Tibial nerve (tissue), 4 donors: ENCODE measurements around the gene B4GALT3. TPM values are rescaled to one million over a fixed set of nuclear protein-coding genes. Genes with fewer than 3 reads are reported as not detected.
"Not testable (repeated sequence)": the region's sequence is repeated elsewhere in the genome, so short reads cannot be mapped to it uniquely, and the experiment has no call there.

Experiments
- DNase-seq, 2 donors: peaks; one replicate each; pipeline ENCODE4 v3.0.0-alpha.2; 2019; ENCODE audit warnings: low spot score in 2 of 2
- H3K27ac ChIP-seq, 4 donors: fragments of 200-600 bp; sonication (generic) in 3 of 4; one replicate each; pipeline ENCODE4 v1.5.1; 2017 to 2019; ENCODE audit warnings: mild to moderate bottlenecking in 1 of 4
- H3K27me3 ChIP-seq, 2 donors: fragments of 200-600 bp; sonication (generic) in 1 of 2; one replicate each; pipeline versions ENCODE4 v1.5.1 to v1.6.0; 2017 to 2019
- H3K36me3 ChIP-seq, 3 donors: fragments of 200-600 bp; sonication (generic); one replicate each; pipeline ENCODE4 v1.5.1; 2018 to 2019
- H3K4me1 ChIP-seq, 4 donors: fragments of 200-600 bp; sonication (generic) in 3 of 4; one replicate each; pipeline ENCODE4 v1.5.1; 2017 to 2019
- H3K4me3 ChIP-seq, 4 donors: fragments of 200-600 bp; sonication (generic) in 3 of 4; one replicate each; pipeline ENCODE4 v1.5.1; 2017 to 2019; ENCODE audit warnings: mild to moderate bottlenecking in 1 of 4, moderate library complexity in 1 of 4
- H3K9me3 ChIP-seq, 4 donors: fragments of 200-600 bp; sonication (generic) in 3 of 4; one replicate each; pipeline ENCODE4 v1.5.1; 2017 to 2019
- EP300 ChIP-seq, 2 donors: sonication (generic); formaldehyde crosslinking; IDR thresholded peaks; one replicate each; pipeline ENCODE4 v1.6.1; 2017; ENCODE audit warnings: antibody characterized with exemption in 2 of 2, mild to moderate bottlenecking in 1 of 2
- POLR2A ChIP-seq, 2 donors: fragments of 450-650 bp; IDR thresholded peaks; one replicate each; pipeline ENCODE4 v1.6.1; 2017; ENCODE audit warnings: antibody characterized with exemption in 2 of 2, mild to moderate bottlenecking in 2 of 2, moderate library complexity in 2 of 2
- WGBS, 2 donors: methylation state at CpG; one replicate each; pipeline ENCODE4 v1.1.5; 2018; 5-methylcytosine and 5-hydroxymethylcytosine counted together
- total RNA-seq, 4 donors: library from RNA; depleted of rRNA; stranded (reverse); fragments of >200 nt; gene quantifications; one replicate each; pipeline ENCODE4 v1.1.0, GENCODE V29; 2016
- TF ChIP-seq, protein P1 (sequence below), 5 experiments: fragments of 200-600 bp in 3 of 5; fragments of 450-650 bp in 2 of 5; sonication (generic) in 3 of 5; IDR thresholded peaks; one replicate each; pipeline ENCODE4 v1.5.1; 2016 to 2019; ENCODE audit warnings: antibody characterized with exemption in 5 of 5, mild to moderate bottlenecking in 3 of 5, moderate library complexity in 2 of 5

The B4GALT3 gene
- total RNA-seq, 4 donors from 2014 or later = 18.8 to 41.4 (median 24.3) TPM

DNA sequence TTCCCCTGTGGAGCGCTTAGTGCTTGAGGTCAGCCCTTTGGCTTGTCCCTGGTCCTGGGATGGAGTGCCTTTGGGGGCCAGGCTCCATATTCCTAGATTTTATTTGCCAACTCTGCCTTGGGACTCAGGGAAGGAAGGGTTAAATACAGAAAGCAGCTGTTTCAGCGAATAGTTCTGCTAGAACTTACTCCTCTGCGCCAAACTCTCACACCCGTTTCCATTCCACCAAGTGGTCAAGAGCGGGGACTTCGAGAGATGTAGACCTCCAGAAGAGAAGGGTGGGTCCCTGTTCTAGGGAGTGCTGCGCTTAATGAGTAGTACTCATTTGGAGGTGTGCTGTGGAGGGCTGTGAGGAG is 47.8 kb upstream of the B4GALT3 start:
- peak overlapping the region in 3 of 4 donors; percentile 12 to 16 (median 13) for H3K4me3 ChIP-seq
- 38 to 48% methylated on average over 7 of the region's 7 CpGs for WGBS, 2 donors

DNA sequence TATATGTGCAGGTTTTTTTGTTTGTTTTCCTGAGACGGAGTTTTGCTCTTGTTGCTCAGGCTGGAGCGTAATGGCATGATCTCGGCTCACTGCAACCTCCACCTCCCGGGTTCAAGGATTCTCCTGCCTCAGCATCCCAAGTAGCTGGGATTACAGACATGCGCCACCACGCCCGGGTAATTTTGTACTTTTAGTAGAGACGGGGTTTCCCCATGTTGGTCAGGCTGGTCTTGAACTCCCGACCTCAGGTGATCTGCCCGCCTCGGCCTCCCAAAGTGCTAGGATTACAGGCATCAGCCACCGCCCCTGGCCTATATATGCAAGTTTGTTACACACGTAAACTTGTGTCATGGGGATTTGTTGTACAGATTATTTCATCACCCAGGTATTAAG is 47.4 kb upstream of the B4GALT3 start:
- not testable (repeated sequence) for H3K4me3 ChIP-seq, DNase-seq, H3K9me3 ChIP-seq, H3K27me3 ChIP-seq
- Histone ChIP-seq H3K4me1 (peaks cover 5 to 27% (median 18%) of the 10 kb centered on the region in 4 donors), H3K27ac (peak overlapping the region in 3 of 4 donors; percentile 59 to 87 (median 71)), H3K36me3 (peaks cover 0 to 17% (median 0%) of the 10 kb centered on the region in 3 donors)
- WGBS, 2 donors = 90% methylated on average over 13 of the region's 13 CpGs

More for the DNA sequence above, 47.8 kb upstream of the B4GALT3 start:
- H3K9me3 ChIP-seq = no peaks in the 10 kb centered on the region
- no peaks in the 10 kb centered on the region for H3K27me3 ChIP-seq
- peak overlapping the region; percentile 50 to 87 (median 65) for H3K27ac ChIP-seq
- DNase-seq = no peak
- TF ChIP-seq POLR2A (IDR thresholded peaks at IDR 0.05) = no peak
- TF ChIP-seq, protein P1, sequence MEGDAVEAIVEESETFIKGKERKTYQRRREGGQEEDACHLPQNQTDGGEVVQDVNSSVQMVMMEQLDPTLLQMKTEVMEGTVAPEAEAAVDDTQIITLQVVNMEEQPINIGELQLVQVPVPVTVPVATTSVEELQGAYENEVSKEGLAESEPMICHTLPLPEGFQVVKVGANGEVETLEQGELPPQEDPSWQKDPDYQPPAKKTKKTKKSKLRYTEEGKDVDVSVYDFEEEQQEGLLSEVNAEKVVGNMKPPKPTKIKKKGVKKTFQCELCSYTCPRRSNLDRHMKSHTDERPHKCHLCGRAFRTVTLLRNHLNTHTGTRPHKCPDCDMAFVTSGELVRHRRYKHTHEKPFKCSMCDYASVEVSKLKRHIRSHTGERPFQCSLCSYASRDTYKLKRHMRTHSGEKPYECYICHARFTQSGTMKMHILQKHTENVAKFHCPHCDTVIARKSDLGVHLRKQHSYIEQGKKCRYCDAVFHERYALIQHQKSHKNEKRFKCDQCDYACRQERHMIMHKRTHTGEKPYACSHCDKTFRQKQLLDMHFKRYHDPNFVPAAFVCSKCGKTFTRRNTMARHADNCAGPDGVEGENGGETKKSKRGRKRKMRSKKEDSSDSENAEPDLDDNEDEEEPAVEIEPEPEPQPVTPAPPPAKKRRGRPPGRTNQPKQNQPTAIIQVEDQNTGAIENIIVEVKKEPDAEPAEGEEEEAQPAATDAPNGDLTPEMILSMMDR (IDR thresholded peaks at IDR 0.05) = no peak
- no peak for TF ChIP-seq EP300 (IDR thresholded peaks at IDR 0.05)
- H3K36me3 ChIP-seq = peaks cover 0 to 22% (median 0%) of the 10 kb centered on the region in 3 donors
- peaks cover 5 to 27% (median 18%) of the 10 kb centered on the region in 4 donors for H3K4me1 ChIP-seq

DNA sequence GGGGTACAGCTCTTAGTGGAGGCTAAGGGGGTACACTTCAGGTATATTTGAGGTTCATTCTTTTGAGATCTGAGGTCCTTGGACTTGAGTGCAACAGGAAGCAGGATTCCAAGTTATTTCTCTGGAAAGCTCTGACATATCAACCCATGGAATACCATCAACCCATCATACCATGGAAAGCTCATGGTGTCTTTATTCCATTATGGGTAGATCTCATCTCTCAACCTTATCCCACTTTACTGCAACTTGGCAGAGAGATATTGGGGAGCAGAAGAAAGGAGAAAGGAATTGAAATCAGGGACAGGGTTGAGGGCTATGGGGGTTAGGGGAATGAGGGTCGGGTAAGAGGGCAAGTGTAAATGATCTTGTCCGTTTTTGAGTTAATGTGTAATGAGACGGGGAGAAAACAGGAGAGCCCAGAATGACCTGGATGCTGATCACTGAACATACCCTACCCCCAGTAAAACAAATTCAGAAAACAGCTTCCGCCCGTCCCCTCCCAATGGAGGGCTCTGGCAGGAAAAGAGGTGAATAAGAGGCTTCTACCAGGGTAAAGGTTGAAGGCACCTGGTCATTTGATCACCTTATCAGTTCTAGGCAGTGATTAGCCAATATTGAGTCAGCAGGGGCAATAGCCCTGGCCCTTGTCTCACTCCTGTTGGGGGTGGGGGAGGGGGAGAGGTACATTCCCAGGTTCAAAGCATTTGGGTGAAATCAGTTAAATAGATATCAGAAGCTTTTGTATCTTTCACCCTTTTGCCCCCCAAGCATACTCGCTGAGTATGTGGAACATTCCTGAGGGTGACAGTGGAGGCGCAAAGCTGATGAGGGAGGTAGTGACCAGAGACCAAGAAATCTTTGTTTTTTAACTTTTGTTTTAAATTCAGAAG is 46.7 kb upstream of the B4GALT3 start:
- Histone ChIP-seq H3K27me3 (no peaks in the 10 kb centered on the region), H3K36me3 (peaks cover 0 to 11% (median 0%) of the 10 kb centered on the region in 3 donors), H3K27ac (no peak overlapping the region), H3K4me3 (no peak overlapping the region), H3K4me1 (peaks cover 5 to 27% (median 18%) of the 10 kb centered on the region in 4 donors), H3K9me3 (no peaks in the 10 kb centered on the region)
- no peak for DNase-seq
- 87 to 88% methylated on average over 7 of the region's 7 CpGs for WGBS, 2 donors
- TF ChIP-seq POLR2A (IDR thresholded peaks at IDR 0.05) (no peak), EP300 (IDR thresholded peaks at IDR 0.05) (no peak)
- TF ChIP-seq, protein P1 (IDR thresholded peaks at IDR 0.05) = no peak

DNA sequence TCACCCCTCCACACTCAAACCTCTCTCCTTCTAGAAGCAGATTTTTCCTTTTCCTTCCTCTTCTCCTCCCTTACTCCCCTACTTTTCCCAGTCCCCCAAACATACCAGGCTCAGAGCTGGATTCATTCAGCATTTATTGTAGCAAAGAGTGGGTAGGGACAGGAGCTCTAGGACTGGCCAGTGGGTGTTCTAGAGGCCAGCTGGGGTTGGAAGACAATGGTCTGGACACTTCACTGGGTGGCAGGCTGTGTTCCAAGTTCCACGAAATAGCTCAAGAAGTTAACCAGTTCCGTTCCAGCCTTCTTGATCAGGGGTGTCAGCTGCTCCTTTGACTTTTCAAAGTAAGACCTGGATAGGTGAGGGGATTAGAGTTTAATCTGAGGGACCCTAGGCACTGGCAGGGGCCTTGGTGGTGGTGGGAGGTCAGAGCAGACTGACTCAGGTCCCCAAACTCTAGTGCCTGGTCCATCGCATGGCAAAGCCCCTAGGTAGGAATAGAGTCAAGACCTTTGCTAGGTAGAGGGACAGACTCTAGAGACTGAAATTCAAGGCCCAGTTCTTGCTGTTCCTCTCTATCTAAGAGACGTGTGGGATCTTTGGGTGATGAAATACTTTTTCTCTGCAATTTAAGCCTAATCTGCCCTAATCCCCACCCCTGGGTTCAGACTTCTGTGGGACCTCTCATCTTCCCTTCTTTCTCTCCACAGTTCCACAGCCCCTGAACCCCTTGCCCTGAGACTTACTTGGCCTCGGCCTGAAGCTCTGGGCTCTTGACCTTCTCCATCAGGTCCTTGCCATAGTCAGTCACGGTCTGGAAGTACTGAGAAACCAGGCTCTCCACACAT is 45.1 kb upstream of the B4GALT3 start:
- Histone ChIP-seq H3K36me3 (no peaks in the 10 kb centered on the region), H3K27ac (no peak overlapping the region), H3K27me3 (no peaks in the 10 kb centered on the region), H3K9me3 (no peaks in the 10 kb centered on the region), H3K4me1 (peaks cover 5 to 25% (median 19%) of the 10 kb centered on the region in 4 donors), H3K4me3 (no peak overlapping the region)
- WGBS, 2 donors = 66 to 68% methylated on average over 6 of the region's 6 CpGs
- TF ChIP-seq, protein P1 (IDR thresholded peaks at IDR 0.05) = no peak
- no peak for TF ChIP-seq EP300 (IDR thresholded peaks at IDR 0.05)
- TF ChIP-seq POLR2A (IDR thresholded peaks at IDR 0.05) = no peak
- DNase-seq = no peak

DNA sequence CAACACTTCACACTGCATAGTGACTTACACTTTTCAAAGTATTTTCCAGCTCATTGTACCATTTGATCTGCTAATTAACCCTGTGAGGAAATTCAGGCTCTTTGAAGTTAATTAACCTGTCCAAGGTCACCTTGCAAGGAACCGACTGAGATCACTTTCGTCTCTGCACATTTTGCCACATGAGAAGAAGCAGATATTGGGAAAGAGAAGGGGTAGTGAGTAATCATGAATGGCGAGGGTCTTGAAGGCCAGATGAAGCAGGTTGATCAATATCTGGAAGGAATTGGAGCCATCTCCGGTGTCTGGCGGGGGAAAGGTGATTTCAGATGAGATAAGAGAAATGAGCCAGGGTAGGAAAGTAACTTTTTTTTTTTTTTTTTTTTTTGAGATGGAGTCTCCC is 42.7 kb upstream of the B4GALT3 start:
- Histone ChIP-seq H3K4me1 (peaks cover 0 to 16% (median 7%) of the 10 kb centered on the region in 4 donors), H3K27me3 (no peaks in the 10 kb centered on the region), H3K27ac (no peak overlapping the region), H3K9me3 (no peaks in the 10 kb centered on the region), H3K4me3 (no peak overlapping the region), H3K36me3 (peaks cover 0 to 5% (median 0%) of the 10 kb centered on the region in 3 donors)
- TF ChIP-seq POLR2A (IDR thresholded peaks at IDR 0.05) = no peak
- no peak for TF ChIP-seq EP300 (IDR thresholded peaks at IDR 0.05)
- TF ChIP-seq, protein P1 (IDR thresholded peaks at IDR 0.05) = no peak
- DNase-seq = no peak
- 81 to 90% methylated on average over 5 of the region's 5 CpGs for WGBS, 2 donors
